ENCODE results near the gene SKP2. TPM values are rescaled to one million over a fixed set of nuclear protein-coding genes. Genes with fewer than 3 reads are reported as not detected.

SKP2 gene
- total and polyA plus RNA-seq, 12 donors = 2.9 to 52.1 (median 13.7) TPM

DNA sequence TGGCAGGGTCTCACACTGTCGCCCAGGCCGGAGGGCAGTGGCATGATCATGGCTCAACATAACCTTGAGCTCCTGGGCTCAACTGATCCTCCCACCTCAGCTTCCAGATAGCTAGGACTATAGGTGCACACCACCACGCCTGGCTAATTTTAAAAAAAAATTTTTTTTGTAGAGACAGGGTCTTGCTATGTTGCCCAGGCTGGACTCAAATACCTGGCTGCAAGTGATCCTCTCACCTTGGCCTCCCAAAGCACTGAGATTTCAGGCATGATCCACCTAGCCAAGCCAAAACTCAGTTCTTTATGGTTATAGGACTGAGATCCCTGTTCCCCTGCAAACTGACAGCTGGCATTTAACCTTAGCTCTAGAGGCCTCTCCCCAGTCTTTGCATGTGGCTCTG lies 5.5 kb upstream of the SKP2 start:
- 57 to 77% (median 59%) methylated on average over 3 of the region's 3 CpGs for WGBS, 4 donors
- intact Hi-C loops (cut with DNase I) = no loop called here
- no peak overlapping the region for H3K27ac ChIP-seq
- no peak overlapping the region for H3K4me3 ChIP-seq
- H3K9me3 ChIP-seq (replicated peaks in 1 of 3) = no peaks in the 10 kb centered on the region
- H3K36me3 ChIP-seq (replicated peaks in 1 of 2) = no peaks in the 10 kb centered on the region
- TF ChIP-seq POLR2A (IDR thresholded peaks at IDR 0.05) = no peak
- TF ChIP-seq, protein P1, sequence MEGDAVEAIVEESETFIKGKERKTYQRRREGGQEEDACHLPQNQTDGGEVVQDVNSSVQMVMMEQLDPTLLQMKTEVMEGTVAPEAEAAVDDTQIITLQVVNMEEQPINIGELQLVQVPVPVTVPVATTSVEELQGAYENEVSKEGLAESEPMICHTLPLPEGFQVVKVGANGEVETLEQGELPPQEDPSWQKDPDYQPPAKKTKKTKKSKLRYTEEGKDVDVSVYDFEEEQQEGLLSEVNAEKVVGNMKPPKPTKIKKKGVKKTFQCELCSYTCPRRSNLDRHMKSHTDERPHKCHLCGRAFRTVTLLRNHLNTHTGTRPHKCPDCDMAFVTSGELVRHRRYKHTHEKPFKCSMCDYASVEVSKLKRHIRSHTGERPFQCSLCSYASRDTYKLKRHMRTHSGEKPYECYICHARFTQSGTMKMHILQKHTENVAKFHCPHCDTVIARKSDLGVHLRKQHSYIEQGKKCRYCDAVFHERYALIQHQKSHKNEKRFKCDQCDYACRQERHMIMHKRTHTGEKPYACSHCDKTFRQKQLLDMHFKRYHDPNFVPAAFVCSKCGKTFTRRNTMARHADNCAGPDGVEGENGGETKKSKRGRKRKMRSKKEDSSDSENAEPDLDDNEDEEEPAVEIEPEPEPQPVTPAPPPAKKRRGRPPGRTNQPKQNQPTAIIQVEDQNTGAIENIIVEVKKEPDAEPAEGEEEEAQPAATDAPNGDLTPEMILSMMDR (IDR thresholded peaks at IDR 0.05) = no peak
- H3K27me3 ChIP-seq = no peaks in the 10 kb centered on the region
- no peak for DNase-seq
- peaks cover 6 to 16% of the 10 kb centered on the region in 2 donors for H3K4me1 ChIP-seq (replicated peaks in 1 of 2)

DNA sequence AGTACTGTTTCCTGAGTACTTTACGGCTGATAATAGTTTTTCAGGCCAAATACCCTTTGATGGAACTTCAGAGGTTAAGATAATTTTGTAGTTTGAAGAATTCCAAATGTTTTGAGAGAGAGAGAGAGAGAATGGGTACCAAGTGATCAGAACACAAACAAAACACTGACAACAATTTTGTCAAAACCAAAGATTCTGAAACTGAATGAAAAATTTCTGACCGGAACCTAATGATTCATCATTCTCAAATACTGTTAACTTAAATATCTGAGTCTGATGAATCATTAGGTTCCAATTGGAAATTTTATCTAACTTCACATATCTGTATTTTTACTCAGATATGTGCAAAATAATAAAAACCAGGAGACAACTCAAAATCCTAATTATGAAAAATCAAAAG lies 4.2 kb upstream of the SKP2 start:
- Histone ChIP-seq H3K27ac (no peak overlapping the region), H3K4me3 (no peak overlapping the region), H3K4me1 (replicated peaks in 1 of 2) (peaks cover 6 to 19% of the 10 kb centered on the region in 2 donors), H3K27me3 (no peaks in the 10 kb centered on the region), H3K36me3 (replicated peaks in 1 of 2) (no peaks in the 10 kb centered on the region), H3K9me3 (replicated peaks in 1 of 3) (no peaks in the 10 kb centered on the region)
- no peak for DNase-seq
- TF ChIP-seq POLR2A (IDR thresholded peaks at IDR 0.05) = no peak
- TF ChIP-seq, protein P1 (IDR thresholded peaks at IDR 0.05) = no peak
- 89 to 92% (median 91%) methylated on average over 2 of the region's 2 CpGs for WGBS, 4 donors
- intact Hi-C loops (cut with DNase I) = no loop called here

DNA sequence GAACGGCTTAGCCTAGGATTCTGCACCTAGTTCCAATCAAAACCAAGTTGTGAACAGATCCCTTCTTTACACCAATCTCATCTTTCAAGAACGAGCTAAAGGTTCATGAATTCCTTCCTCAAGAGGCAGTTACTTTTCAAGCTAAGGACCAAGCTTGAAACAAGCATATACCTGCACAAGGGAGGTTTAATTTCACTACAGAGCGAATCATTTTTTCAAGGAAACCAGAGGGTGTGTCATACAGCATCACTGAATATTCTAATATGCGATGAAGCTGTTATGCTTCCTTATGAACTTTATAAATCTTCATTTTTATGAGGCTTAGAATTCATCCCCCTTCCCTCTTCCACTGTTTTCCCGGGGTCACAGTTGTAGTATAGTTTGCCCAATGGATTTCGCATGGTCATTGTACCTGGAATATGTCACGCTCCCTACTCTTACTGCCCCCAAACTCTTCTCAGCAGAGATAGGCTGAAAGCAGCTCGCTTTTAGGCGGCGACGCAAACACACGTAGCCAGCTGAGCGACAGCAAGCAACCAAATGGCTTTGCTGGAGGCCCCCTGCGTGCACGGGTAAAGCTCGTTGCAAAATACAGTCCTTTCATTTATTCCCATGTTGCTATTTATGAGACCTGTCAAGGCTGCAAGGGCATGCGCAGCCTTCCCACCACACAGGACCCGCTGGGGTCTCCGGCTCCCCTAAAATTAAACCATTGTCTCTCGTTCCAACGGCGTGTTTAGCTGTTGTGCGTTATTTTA lies 1.1 kb upstream of the SKP2 start:
- Histone ChIP-seq H3K4me3 (peak overlapping the region; percentile 57 to 92 (median 74)), H3K27me3 (no peaks in the 10 kb centered on the region), H3K27ac (peak overlapping the region in 4 of 5 donors; percentile 56 to 84 (median 80)), H3K36me3 (replicated peaks in 1 of 2) (no peaks in the 10 kb centered on the region), H3K4me1 (replicated peaks in 1 of 2) (peaks cover 13 to 33% of the 10 kb centered on the region in 2 donors), H3K9me3 (replicated peaks in 1 of 3) (no peaks in the 10 kb centered on the region)
- 1 to 4% (median 2%) methylated on average over 20 to 23 of the region's 23 CpGs for WGBS, 4 donors
- DNase-seq = peak; percentile 41 to 78 (median 56)
- peak in 1 of 2 donors; percentile 36 for TF ChIP-seq POLR2A (IDR thresholded peaks at IDR 0.05)
- TF ChIP-seq, protein P1 (IDR thresholded peaks at IDR 0.05) = no peak
- intact Hi-C loops (cut with DNase I) = no loop called here

DNA sequence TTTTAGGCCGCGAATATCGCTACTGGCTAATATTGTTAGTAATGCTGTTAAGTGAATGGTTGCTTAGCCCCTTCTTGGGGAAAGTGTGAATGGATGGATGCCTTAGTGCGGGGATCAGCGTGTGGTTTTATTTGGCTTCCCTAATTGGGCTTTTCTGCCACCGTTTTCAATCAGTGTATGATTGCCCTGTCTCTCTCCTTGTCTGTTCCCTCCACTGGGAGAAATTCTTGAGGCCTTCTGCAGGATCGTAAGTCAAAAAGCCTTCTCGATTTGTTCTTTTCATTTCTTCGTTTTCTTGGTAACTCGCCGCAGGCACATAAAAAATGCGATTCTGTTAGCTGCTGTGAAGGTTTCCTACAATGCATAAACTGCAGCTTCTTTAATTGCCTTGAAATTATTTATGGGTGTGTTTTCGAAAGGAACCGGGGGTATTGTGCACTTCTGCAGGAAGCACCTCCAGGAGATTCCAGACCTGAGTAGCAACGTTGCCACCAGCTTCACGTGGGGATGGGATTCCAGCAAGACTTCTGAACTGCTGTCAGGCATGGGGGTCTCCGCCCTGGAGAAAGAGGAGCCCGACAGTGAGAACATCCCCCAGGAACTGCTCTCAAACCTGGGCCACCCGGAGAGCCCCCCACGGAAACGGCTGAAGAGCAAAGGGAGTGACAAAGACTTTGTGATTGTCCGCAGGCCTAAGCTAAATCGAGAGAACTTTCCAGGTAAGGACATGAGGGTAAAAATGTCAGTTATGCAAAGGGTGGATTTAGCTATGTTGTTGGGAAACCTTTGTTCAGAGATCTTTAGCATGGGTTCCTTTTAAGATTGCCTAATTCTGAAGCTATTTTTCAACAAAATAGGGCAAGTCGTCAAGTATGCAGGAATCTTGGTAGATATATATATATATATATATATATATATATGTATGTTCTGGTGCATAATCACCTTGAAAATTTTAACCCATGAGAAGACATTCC lies 700 bp downstream of the SKP2 start:
- Histone ChIP-seq H3K4me3 (peak overlapping the region; percentile 0 to 88 (median 34)), H3K9me3 (replicated peaks in 1 of 3) (no peaks in the 10 kb centered on the region), H3K27me3 (no peaks in the 10 kb centered on the region), H3K27ac (peak overlapping the region in 1 of 5 donors; percentile 36), H3K36me3 (replicated peaks in 1 of 2) (no peaks in the 10 kb centered on the region), H3K4me1 (replicated peaks in 1 of 2) (peaks cover 16 to 38% of the 10 kb centered on the region in 2 donors)
- peak in 2 of 7 donors; percentile 18 to 26 for DNase-seq
- TF ChIP-seq, protein P1 (IDR thresholded peaks at IDR 0.05) = no peak
- no peak for TF ChIP-seq POLR2A (IDR thresholded peaks at IDR 0.05)
- WGBS, 4 donors = 3 to 5% (median 4%) methylated on average over 21 to 24 of the region's 24 CpGs
- intact Hi-C loops (cut with DNase I) = no loop called here

Measured in adrenal gland (tissue), 12 donors.